ENCODE results near the gene PYGO1.
"Not testable (repeated sequence)": the region's sequence is repeated elsewhere in the genome, so short reads cannot be mapped to it uniquely, and the experiment has no call there.

PYGO1 gene

DNA sequence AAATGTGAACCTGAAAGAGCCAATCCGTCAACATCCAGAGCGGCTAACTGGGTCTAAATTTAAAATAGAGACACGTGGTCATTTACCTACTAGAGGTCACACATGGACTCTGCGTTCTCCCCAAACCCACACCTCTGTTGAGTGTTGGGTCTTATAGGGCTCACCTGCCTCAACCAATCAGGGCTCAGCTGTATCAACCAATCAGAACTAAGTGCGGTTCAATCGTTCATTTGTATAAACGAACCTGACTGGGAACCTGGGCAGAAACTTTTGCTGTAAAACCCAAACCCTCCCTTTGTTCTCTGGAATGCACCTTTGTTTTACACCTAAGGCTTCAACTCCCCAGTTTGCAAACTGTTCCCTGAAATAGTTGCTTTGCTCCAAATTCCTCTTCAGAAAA is 89.0 kb downstream of the PYGO1 start:
- no peak overlapping the region for H3K23ac ChIP-seq (ENCODE audit: low read length)

DNA sequence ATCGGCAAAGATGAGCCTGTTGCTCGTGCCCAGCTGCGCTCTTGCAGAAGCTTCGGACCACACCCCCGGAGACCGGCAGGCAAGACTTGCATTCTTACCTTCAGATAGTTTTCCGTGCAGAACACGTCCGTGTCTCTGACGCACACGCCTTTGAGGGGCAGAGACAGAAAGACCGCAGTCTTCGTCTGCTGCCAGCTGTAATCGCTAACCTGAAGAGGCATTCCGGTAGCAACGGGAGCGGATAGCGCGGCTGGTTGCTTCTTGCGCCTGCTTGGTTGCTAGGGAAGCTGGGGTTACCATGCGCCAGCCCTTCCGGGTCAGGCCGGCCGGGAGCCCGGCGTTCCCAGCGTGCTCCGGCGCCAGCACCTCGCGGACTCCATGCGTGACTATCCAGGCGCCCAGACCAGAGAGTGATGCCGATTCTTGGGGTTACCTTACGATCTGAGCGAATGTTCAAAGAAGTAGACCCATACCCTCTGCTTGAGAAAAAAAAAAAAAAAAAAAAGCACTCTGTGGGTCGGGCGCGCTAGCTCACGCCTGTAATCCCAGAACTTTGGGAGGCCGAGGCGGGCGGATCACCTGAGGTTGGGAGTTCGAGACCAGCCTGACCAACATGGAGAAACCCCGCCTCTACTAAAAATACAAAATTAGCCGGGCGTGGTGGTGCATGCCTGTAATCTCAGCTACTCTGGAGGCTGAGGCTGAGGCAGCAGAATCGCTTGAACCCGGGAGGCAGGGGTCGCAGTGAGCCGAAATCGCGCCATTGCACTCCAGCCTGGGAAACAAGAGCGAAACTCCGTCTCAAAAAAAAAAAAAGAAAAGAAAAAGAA is 89.8 kb downstream of the PYGO1 start:
- WGBS (ENCODE audit: extremely low coverage, insufficient coverage, low lambda C conversion rate) = no CpG with 5 or more reads among the region's 55 CpGs
- Histone ChIP-seq H3K9ac (ENCODE audit: low read length) (peak overlapping the region; percentile 68), H3K56ac (ENCODE audit: low read length) (peak overlapping the region; percentile 84), H3K4me2 (ENCODE audit: low read length) (peak overlapping the region; percentile 97), H3K4me3 (ENCODE audit: low read length) (peak overlapping the region; percentile 96)
- H2BK15ac ChIP-seq (replicated peaks; ENCODE audit: low read depth); H3K4me1 ChIP-seq (ENCODE audit: control insufficient read depth, low read depth, low read length); H2BK5ac ChIP-seq (ENCODE audit: low read length); H3K27me3 ChIP-seq (ENCODE audit: insufficient read depth, low read length, poor library complexity); H2AK5ac ChIP-seq (ENCODE audit: low read length); H3K4ac ChIP-seq (ENCODE audit: low read depth, low read length); H2BK120ac ChIP-seq (ENCODE audit: low read depth, low read length); H3K79me2 ChIP-seq (ENCODE audit: control insufficient read depth, insufficient read depth, low read length); H4K5ac ChIP-seq (ENCODE audit: low read length); H3K36me3 ChIP-seq (ENCODE audit: control insufficient read depth, insufficient read depth, low read length); H3K79me1 ChIP-seq (ENCODE audit: low read length); H3K23ac ChIP-seq (ENCODE audit: low read length); H3K27ac ChIP-seq (ENCODE audit: low read depth, low read length); H3K18ac ChIP-seq (ENCODE audit: low read length); H4K8ac ChIP-seq (ENCODE audit: low read depth, low read length): not testable (repeated sequence)
- peak; percentile 94 for DNase-seq

More for the DNA sequence above, 89.0 kb downstream of the PYGO1 start:
- Histone ChIP-seq H2BK5ac (ENCODE audit: low read length) (no peak overlapping the region), H4K8ac (ENCODE audit: low read depth, low read length) (no peak overlapping the region), H3K9ac (ENCODE audit: low read length) (no peak overlapping the region), H2AK5ac (ENCODE audit: low read length) (no peak overlapping the region), H3K27ac (ENCODE audit: low read depth, low read length) (no peak overlapping the region), H3K79me1 (ENCODE audit: low read length) (no peaks in the 10 kb centered on the region), H3K18ac (ENCODE audit: low read length) (no peak overlapping the region), H3K56ac (ENCODE audit: low read length) (no peak overlapping the region), H3K4me2 (ENCODE audit: low read length) (no peak overlapping the region), H3K27me3 (ENCODE audit: insufficient read depth, low read length, poor library complexity) (no peaks in the 10 kb centered on the region), H4K5ac (ENCODE audit: low read length) (peak overlapping the region; percentile 30), H3K79me2 (ENCODE audit: control insufficient read depth, insufficient read depth, low read length) (no peaks in the 10 kb centered on the region), H2BK120ac (ENCODE audit: low read depth, low read length) (no peak overlapping the region), H3K4me3 (ENCODE audit: low read length) (no peak overlapping the region), H3K4me1 (ENCODE audit: control insufficient read depth, low read depth, low read length) (no peaks in the 10 kb centered on the region), H2BK15ac (replicated peaks; ENCODE audit: low read depth) (no peak overlapping the region), H3K4ac (ENCODE audit: low read depth, low read length) (no peak overlapping the region), H3K36me3 (ENCODE audit: control insufficient read depth, insufficient read depth, low read length) (no peaks in the 10 kb centered on the region)
- no peak for DNase-seq
- WGBS (ENCODE audit: extremely low coverage, insufficient coverage, low lambda C conversion rate) = no CpG with 5 or more reads among the region's 7 CpGs

DNA sequence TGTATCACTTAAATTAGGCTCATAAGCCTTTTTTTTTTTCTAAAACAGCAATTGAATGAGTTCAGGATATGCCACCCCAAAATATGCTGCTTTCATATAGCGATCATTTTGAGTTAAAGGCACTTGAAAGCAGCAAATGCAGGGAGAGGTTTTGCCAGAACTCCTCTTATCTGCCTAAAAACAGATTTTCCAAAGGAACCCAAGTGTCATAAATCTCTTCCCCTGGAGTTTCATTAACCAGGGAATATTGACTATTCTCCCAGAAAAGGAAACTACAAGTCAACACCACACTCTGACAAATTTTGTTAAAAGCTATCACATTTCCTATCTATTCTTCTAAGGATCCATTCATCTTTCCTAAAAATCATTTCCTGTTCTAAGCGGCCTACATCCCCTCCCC is 91.4 kb downstream of the PYGO1 start:
- no CpG with 5 or more reads among the region's 2 CpGs for WGBS (ENCODE audit: extremely low coverage, insufficient coverage, low lambda C conversion rate)
- no peak overlapping the region for H3K4me3 ChIP-seq (ENCODE audit: low read length)
- DNase-seq = no peak

DNA sequence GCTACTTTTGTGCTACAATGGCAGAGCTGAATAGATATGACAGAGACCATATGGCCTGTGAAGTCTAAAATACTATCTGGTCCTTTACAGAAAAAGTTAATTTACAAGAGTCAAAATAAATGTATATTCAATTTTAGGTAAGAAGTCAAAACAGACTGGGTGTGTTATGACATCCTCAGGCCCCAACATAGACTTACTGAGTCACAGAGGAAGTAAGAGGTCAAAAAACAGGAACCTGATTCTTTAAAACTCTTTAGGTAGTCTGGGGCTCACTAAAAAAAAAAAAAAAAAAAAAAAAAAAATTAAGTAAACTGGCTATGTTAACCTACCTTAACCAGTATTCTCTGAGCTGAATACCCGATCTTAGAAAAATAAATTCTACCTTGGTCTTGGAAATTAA is 93.2 kb downstream of the PYGO1 start:
- no peak overlapping the region for H2BK5ac ChIP-seq (ENCODE audit: low read length)
- DNase-seq = no peak
- H2BK120ac ChIP-seq (ENCODE audit: low read depth, low read length) = no peak overlapping the region
- H3K18ac ChIP-seq (ENCODE audit: low read length) = no peak overlapping the region
- no peak overlapping the region for H4K8ac ChIP-seq (ENCODE audit: low read depth, low read length)
- H3K4me1 ChIP-seq (ENCODE audit: control insufficient read depth, low read depth, low read length) = no peaks in the 10 kb centered on the region
- H3K79me2 ChIP-seq (ENCODE audit: control insufficient read depth, insufficient read depth, low read length) = no peaks in the 10 kb centered on the region
- no peak overlapping the region for H3K4me3 ChIP-seq (ENCODE audit: low read length)
- WGBS (ENCODE audit: extremely low coverage, insufficient coverage, low lambda C conversion rate) = no CpG with 5 or more reads among the region's 1 CpG
- no peak overlapping the region for H2AK5ac ChIP-seq (ENCODE audit: low read length)
- H3K79me1 ChIP-seq (ENCODE audit: low read length) = no peaks in the 10 kb centered on the region
- H4K5ac ChIP-seq (ENCODE audit: low read length) = no peak overlapping the region
- no peak overlapping the region for H3K56ac ChIP-seq (ENCODE audit: low read length)
- H3K36me3 ChIP-seq (ENCODE audit: control insufficient read depth, insufficient read depth, low read length) = no peaks in the 10 kb centered on the region
- H3K4me2 ChIP-seq (ENCODE audit: low read length) = no peak overlapping the region
- no peak overlapping the region for H3K9ac ChIP-seq (ENCODE audit: low read length)
- no peaks in the 10 kb centered on the region for H3K27me3 ChIP-seq (ENCODE audit: insufficient read depth, low read length, poor library complexity)
- no peak overlapping the region for H3K27ac ChIP-seq (ENCODE audit: low read depth, low read length)
- H3K23ac ChIP-seq (ENCODE audit: low read length) = no peak overlapping the region
- H2BK15ac ChIP-seq (replicated peaks; ENCODE audit: low read depth) = no peak overlapping the region
- H3K4ac ChIP-seq (ENCODE audit: low read depth, low read length) = no peak overlapping the region

More for the DNA sequence above, 91.4 kb downstream of the PYGO1 start:
- H4K8ac ChIP-seq (ENCODE audit: low read depth, low read length) = no peak overlapping the region
- no peaks in the 10 kb centered on the region for H3K79me1 ChIP-seq (ENCODE audit: low read length)
- H3K36me3 ChIP-seq (ENCODE audit: control insufficient read depth, insufficient read depth, low read length) = no peaks in the 10 kb centered on the region
- no peak overlapping the region for H3K23ac ChIP-seq (ENCODE audit: low read length)
- no peak overlapping the region for H2BK5ac ChIP-seq (ENCODE audit: low read length)
- H4K5ac ChIP-seq (ENCODE audit: low read length) = no peak overlapping the region
- no peak overlapping the region for H3K4me2 ChIP-seq (ENCODE audit: low read length)
- H3K18ac ChIP-seq (ENCODE audit: low read length) = no peak overlapping the region
- H3K4ac ChIP-seq (ENCODE audit: low read depth, low read length) = no peak overlapping the region
- H3K4me1 ChIP-seq (ENCODE audit: control insufficient read depth, low read depth, low read length) = no peaks in the 10 kb centered on the region
- H3K27me3 ChIP-seq (ENCODE audit: insufficient read depth, low read length, poor library complexity) = no peaks in the 10 kb centered on the region
- no peak overlapping the region for H3K27ac ChIP-seq (ENCODE audit: low read depth, low read length)
- no peak overlapping the region for H2AK5ac ChIP-seq (ENCODE audit: low read length)
- H2BK15ac ChIP-seq (replicated peaks; ENCODE audit: low read depth) = no peak overlapping the region
- no peaks in the 10 kb centered on the region for H3K79me2 ChIP-seq (ENCODE audit: control insufficient read depth, insufficient read depth, low read length)
- H3K56ac ChIP-seq (ENCODE audit: low read length) = no peak overlapping the region
- H3K9ac ChIP-seq (ENCODE audit: low read length) = no peak overlapping the region
- no peak overlapping the region for H2BK120ac ChIP-seq (ENCODE audit: low read depth, low read length)

DNA sequence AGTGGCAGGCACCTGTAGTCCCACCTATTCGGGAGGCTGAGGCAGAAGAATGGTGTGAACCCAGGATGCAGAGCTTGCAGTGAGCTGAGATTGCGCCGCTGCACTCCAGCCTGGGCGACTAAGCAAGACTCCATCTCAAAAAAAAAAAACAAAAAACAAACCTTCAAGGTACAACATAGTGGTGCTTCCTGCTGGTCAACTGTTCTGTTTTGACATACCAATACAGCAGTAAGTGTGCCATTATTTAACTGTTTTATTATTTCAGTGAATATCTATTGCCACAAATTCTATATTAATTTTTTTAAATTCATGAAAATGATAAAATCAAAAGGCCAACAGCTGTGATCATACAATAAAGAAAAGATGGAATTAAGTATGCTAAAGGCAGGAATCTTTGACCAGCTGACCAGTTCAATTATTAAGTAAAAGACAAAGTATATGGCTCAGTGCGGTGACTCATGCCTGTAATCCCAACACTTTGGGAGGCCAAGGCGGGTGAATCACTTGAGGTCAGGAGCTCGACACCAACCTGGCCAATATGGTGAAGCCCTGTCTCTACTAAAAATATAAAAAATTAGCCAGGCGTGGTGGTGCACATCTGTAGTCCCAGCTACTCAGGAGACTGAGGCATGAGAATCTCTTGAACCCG is 99.1 kb downstream of the PYGO1 start:
- not testable (repeated sequence) for H3K18ac ChIP-seq (ENCODE audit: low read length); H2BK15ac ChIP-seq (replicated peaks; ENCODE audit: low read depth); H3K27ac ChIP-seq (ENCODE audit: low read depth, low read length); H2BK120ac ChIP-seq (ENCODE audit: low read depth, low read length); H3K9ac ChIP-seq (ENCODE audit: low read length); H3K4me2 ChIP-seq (ENCODE audit: low read length); H4K5ac ChIP-seq (ENCODE audit: low read length); H3K23ac ChIP-seq (ENCODE audit: low read length); H3K79me2 ChIP-seq (ENCODE audit: control insufficient read depth, insufficient read depth, low read length); H3K4me3 ChIP-seq (ENCODE audit: low read length); H3K36me3 ChIP-seq (ENCODE audit: control insufficient read depth, insufficient read depth, low read length); H3K4me1 ChIP-seq (ENCODE audit: control insufficient read depth, low read depth, low read length); H2BK5ac ChIP-seq (ENCODE audit: low read length); H3K4ac ChIP-seq (ENCODE audit: low read depth, low read length); DNase-seq; H2AK5ac ChIP-seq (ENCODE audit: low read length); H3K79me1 ChIP-seq (ENCODE audit: low read length); H3K27me3 ChIP-seq (ENCODE audit: insufficient read depth, low read length, poor library complexity); H3K56ac ChIP-seq (ENCODE audit: low read length); H4K8ac ChIP-seq (ENCODE audit: low read depth, low read length)
- no CpG with 5 or more reads among the region's 9 CpGs for WGBS (ENCODE audit: extremely low coverage, insufficient coverage, low lambda C conversion rate)
